PC-3 (cell line): Measurements from ENCODE around the gene IL1F10.

Experiments
- CTCF ChIP-seq: fragments of 300-600 bp; sonication (generic); conservative IDR thresholded peaks from 2 replicates; pipeline ENCODE4 v1.5.1; 2017; ENCODE audit warnings: antibody characterized with exemption, low read depth, mild to moderate bottlenecking, low read length
- EZH2 ChIP-seq: fragments of 300-600 bp; sonication (generic); IDR thresholded peaks from one replicate; pipeline ENCODE4 v1.6.1; 2017; ENCODE audit warnings: antibody characterized with exemption, mild to moderate bottlenecking, low read length; ENCODE audit not compliant: unreplicated experiment

- no peak for TF ChIP-seq EZH2
- no peak for TF ChIP-seq CTCF
Observed at GRCh38 chr2:113058411-113058994, 9.3 kb upstream of the IL1F10 start.
